Measurements from ENCODE around the gene SMARCD2.
"Not testable (repeated sequence)": the region's sequence is repeated elsewhere in the genome, so short reads cannot be mapped to it uniquely, and the experiment has no call there.

The SMARCD2 gene

GRCh38 chr17:63800783-63801182 lies 41.7 kb downstream of the SMARCD2 start:
- FAIRE-seq = no peak

- no peak for FAIRE-seq
Observed at GRCh38 chr17:63798572-63799106, 43.8 kb downstream of the SMARCD2 start.

- not testable (repeated sequence) for FAIRE-seq
Observed at GRCh38 chr17:63796375-63796774, 46.1 kb downstream of the SMARCD2 start.

GRCh38 chr17:63792055-63792729 lies 50.3 kb downstream of the SMARCD2 start:
- FAIRE-seq = no peak

GRCh38 chr17:63790057-63790456 lies 52.4 kb downstream of the SMARCD2 start:
- no peak for FAIRE-seq

- no peak for FAIRE-seq
Observed at GRCh38 chr17:63786971-63787711, 55.3 kb downstream of the SMARCD2 start.

- FAIRE-seq = no peak
Observed at GRCh38 chr17:63786117-63786516, 56.4 kb downstream of the SMARCD2 start.

GRCh38 chr17:63785556-63785955 lies 56.9 kb downstream of the SMARCD2 start:
- FAIRE-seq = no peak

GRCh38 chr17:63783522-63783921 lies 59.0 kb downstream of the SMARCD2 start:
- FAIRE-seq = no peak
